Measurements from ENCODE around the gene CELF2.
"Not testable (repeated sequence)": the region's sequence is repeated elsewhere in the genome, so short reads cannot be mapped to it uniquely, and the experiment has no call there.

Gene CELF2

DNA sequence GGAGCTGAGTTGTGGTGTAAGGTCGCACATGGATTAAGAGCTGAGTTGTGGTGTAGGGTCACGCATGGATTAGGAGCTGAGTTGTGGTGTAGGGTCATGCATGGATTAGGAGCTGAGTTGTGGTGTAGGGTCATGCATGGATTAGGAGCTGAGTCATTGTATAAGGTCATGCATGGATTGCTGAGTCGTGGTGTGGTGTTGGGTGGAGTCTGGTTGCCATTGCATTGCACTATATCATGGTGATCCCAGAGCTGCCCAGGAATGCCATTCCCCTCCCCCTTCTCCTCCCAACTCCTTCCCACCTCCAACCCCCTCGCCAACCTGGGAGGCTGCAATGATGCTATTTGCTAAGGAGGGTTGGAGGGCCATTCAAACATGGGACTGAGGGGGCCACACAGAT is 349.2 kb downstream of the CELF2 start:
- in situ Hi-C loops (cut with MboI; ENCODE audit: low sequenced_read_pairs) = not testable (repeated sequence)

DNA sequence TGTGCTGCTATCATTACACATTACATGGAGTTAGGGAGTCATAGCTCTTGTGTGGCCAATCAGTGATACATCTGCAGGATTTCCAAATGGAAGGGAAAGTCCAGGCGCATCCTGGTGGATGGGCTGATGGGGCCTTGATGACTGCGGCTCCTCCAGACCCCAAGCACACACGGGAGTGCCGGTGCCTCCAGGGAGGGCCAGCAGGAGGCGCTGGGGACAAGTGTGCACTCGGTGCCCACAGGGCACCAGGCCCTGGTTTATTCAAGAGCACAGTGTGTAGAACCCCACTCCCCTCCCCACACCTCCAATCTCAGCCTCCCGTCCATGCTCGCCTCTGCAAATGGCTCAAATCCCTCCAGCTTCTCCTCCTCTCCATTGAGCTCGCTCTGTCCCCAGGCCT is 349.8 kb downstream of the CELF2 start:
- in situ Hi-C loops (cut with MboI; ENCODE audit: low sequenced_read_pairs) = no loop called here

- in situ Hi-C loops (cut with MboI; ENCODE audit: low sequenced_read_pairs) = no loop called here
These were observed 356.1 kb downstream of the CELF2 start for GRCh38 chr10:11373717-11374171.

- in situ Hi-C loops (cut with MboI; ENCODE audit: low sequenced_read_pairs) = no loop called here
These were observed 359.6 kb downstream of the CELF2 start for GRCh38 chr10:11377267-11377666.

- in situ Hi-C loops (cut with MboI; ENCODE audit: low sequenced_read_pairs) = no loop called here
These were observed 361.2 kb downstream of the CELF2 start for GRCh38 chr10:11378835-11379234.

GRCh38 chr10:11379771-11380170 is 362.1 kb downstream of the CELF2 start:
- in situ Hi-C loops (cut with MboI; ENCODE audit: low sequenced_read_pairs) = no loop called here

- in situ Hi-C loops (cut with MboI; ENCODE audit: low sequenced_read_pairs) = no loop called here
These were observed 363.4 kb downstream of the CELF2 start for GRCh38 chr10:11381023-11381422.

DNA sequence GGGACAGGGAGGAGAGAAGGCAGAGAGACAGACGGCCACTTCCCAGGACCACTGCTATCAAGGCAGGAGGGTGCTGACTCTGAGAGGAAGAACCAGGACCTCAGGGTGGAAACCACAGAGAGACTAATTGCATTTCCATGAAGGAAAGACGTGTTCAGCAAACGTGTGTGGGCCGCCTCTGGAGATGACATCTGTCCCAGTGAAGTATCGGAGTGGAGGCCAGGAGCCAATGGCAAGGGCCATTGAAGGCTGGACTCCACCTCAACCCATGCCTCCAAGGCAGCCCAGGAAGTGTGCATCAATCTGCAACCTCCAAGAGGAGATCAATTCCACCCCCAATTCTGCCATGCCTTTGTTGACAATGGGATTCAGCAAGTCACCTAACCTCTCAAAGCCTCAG is 363.8 kb downstream of the CELF2 start:
- in situ Hi-C loops (cut with MboI; ENCODE audit: low sequenced_read_pairs) = no loop called here

DNA sequence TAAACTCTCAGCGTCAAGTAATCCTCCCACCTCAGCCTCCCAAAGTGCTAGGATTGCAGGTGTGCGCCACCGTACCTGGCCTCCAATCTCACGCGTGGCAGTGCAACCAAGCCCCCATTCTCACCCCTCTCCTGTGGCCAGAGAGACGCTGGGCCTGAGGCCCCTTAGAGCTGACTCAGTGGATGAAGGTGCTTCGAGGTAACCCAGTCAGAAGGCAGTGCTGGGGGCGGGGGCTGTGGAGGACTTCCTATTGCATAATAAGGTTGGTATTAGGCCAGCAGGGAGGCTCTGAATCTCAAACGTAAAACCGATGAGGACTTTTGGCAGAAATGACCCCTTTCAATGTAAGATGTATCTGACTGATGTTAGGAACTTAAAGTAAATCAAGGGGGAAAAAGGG is 364.5 kb downstream of the CELF2 start:
- in situ Hi-C loops (cut with MboI; ENCODE audit: low sequenced_read_pairs) = no loop called here

DNA sequence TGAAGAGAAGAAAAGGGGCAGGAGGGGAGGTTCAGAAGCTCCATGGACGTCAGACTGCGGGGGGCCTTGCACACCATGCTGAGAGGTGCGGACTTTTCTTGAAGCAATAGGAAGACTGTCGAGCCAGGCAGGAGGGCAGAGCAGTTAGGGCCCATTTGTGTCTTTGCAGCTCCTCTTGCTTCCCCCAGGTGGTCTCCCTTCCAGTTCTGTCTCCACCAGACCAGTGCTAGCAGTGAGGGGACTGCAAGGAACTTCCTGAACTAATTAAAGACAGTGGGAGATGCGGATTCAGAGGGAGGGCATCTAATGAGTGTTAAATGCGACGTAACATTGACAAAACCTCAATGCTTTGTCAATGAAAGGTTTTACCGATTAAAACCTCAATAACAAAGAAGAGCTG is 368.4 kb downstream of the CELF2 start:
- in situ Hi-C loops (cut with MboI; ENCODE audit: low sequenced_read_pairs) = no loop called here
